Aortic smooth muscle cell (primary cell): ENCODE results near the gene GNGT1. TPM values are rescaled to one million over a fixed set of nuclear protein-coding genes. Genes with fewer than 3 reads are reported as not detected.

Experiments
- total RNA-seq: library from RNA; depleted of rRNA; stranded (reverse); fragments of >200 nt; gene quantifications from 2 replicates; pipeline ENCODE4 v1.2.3, GENCODE V29; 2014

GNGT1 gene
- total RNA-seq = not detected in 2 replicates

DNA sequence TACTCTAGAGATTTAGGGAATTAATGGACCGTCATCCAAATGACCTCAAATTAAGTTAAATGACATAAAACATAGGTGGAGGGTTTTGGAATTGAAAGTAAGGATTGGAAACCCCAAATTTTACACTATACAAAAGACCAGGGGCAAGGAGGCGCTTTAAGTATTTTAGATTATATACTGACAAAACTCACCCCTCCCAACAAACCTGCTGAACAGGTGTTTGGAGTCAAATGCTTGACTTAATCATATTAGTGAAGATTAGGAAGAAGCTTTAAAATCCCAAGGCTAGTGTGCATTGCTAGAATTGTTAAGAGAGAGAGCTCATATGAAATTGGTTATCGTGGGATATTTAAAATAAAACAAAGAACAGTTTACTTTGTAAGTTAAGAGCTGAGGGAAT lies at the start of gene GNGT1:
TSS of gene GNGT1 (plus strand) at position 301 of the 400 bp plus-strand sequence. CDS start 180 bp downstream, outside the sequence.

DNA sequence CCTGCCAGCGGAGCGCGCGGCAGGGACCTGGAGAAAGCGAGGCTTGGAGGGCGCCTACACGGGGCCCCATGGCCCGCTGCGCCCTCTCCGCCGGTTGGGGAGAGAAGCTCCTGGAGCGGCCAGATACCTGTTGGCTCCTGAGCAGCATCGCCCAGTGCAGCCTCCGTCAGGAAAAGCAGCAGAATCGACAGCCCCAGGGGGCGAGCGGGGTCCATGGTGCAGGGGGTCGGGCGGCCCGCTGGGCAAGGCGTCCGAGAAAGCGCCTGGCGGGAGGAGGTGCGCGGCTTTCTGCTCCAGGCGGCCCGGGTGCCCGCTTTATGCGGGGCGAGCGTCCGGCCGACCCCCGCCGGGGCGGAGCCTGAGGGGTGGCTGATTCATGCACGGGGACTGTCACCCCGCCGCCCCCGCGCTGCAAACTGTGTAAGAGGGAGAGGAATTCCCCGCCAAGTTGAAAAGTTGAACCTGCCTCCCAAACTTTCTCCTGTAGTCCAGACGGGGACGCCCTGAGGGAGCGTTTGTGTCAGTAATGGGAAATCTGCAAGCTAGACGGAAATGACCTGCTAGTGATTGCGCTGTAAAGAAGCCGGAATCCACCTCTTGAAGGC lies 15.8 kb upstream of the GNGT1 start, which contains the start of gene TFPI2:
TSS of gene TFPI2 (minus strand) at position 290 of the 605 bp plus-strand sequence. CDS start at position 215, 75 bp downstream.

GRCh38 chr7:93921607-93922566 lies 15.5 kb downstream of the GNGT1 start, which contains the start of gene GNG11:
Gene GNG11 (plus strand): TSS chr7:93921735. CDS start chr7:93922138, 403 bp downstream.

Other genes with a start within 250 kb of the GNGT1 start
- gene TFPI2, start 15.8 kb upstream of the GNGT1 start, total RNA-seq = 136 and 338 TPM in 2 replicates
- 62.2 and 93.0 TPM in 2 replicates for gene GNG11, start 15.2 kb downstream of the GNGT1 start, total RNA-seq
- 22.2 and 25.2 TPM in 2 replicates for gene BET1, start 97.8 kb downstream of the GNGT1 start, total RNA-seq